Subcutaneous adipose tissue (tissue), 4 donors: Measurements from ENCODE around the gene MOB4. TPM values are rescaled to one million over a fixed set of nuclear protein-coding genes. Genes with fewer than 3 reads are reported as not detected.

Experiments used
- CTCF ChIP-seq: fragments of 450-650 bp; IDR thresholded peaks from one replicate; pipeline ENCODE4 v1.5.1; 2016; ENCODE audit warnings: low read depth, mild to moderate bottlenecking, control low read depth, antibody characterized with exemption, moderate library complexity
- small RNA-seq: library from RNA; depleted of rRNA; stranded (forward); fragments of <200 nt; gene quantifications from one replicate; pipeline ENCODE3, GENCODE V24; 2016
- total RNA-seq, 4 donors: library from RNA; depleted of rRNA; stranded (reverse); fragments of >200 nt; gene quantifications; one replicate each; pipeline ENCODE4 v1.1.0, GENCODE V29; 2016

The MOB4 gene
- total RNA-seq, 4 donors from 2014 or later: 17.0 to 44.2 (median 24.1) TPM

DNA sequence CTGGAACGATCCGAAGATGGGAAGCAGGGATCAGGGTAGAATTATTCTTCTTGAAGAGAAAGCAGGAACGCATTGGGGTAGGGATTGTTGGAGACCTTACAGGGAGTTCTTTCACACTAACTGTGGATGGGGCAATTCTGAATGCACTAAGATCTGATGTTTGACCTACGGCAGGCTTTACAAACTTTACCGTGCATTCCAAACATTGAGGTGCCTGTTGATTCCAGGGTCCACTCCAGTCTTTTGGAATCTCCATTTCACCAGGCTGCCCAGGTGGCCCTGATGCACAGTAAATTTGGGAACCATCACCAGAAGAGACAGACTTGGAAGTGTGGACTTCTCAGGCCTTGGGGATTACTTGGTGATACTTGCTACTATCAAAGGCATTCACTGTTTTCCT is 82.6 kb downstream of the MOB4 start:
- TF ChIP-seq CTCF: no peak

DNA sequence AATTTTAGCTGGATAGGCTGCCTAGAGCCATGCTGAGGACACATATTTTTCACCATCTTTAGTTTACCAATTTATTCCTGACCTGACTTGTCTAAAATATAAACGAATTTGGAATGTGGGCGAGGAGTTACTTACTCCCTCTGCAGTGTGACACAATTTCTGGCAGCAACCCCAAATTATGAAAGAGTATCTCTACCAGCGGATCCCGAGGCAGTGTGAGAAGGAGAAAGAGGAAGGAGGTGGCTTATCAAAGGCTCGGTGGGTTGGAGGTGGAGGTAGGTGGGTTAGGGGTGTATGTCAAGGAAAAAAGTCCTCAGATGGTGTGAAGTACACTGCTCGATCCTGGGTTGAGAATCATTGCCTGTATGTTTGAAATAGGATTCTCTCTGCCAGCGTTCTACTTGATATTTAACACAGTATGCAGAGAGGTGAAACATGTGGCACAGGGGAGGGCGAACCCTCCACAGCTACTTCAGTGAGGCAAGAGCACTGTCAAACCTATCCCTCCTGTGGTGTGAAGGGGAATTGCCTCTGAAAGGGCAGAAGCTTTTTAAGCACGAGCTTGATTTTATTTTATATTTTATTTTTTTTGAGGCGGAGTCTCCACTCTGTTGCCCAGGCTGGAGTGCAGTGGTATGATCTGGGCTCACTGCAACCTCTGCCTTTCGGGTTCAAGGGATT is 83.6 kb downstream of the MOB4 start:
- no peak for TF ChIP-seq CTCF

DNA sequence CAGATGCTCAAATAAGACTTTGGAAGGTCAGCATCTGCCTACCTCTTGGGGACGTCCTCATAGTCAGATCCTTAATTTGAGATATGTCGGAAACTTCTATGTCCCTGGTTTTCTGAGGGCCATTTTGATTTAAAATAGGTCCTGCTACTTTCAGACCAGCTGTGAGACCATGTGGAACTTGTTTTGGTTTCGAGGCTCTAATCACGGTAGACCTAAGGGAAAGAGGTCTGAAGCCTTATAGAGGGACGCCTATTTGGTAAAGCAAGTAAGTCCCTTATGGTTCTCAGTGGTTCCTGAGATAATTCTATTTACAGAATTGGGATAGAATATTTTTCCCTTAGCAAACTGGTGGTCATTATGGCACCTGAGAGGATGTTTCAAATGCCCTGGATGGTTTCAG is 84.4 kb downstream of the MOB4 start:
- TF ChIP-seq CTCF: no peak

DNA sequence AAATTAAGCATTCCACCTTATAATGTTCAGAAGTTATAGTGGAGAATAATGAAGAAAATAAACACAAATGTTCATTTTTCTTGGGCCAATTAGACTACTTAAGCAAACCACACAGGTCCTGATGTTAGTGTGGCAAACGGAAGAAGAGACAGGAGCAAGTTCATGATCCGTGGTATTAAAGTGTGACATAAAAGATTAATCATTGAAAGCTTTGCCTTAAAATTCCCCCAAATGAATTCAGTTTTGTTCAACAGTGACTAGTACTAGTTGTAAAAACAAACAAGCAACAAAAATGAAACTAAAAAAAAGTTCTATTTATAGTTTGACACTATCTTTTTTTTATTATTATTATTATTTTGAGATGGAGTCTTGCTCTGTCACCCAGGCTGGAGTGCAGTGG is 85.9 kb downstream of the MOB4 start:
- no peak for TF ChIP-seq CTCF

Small RNAs within 50 kb of the gene (small RNA-seq; reads per million reads assigned to genes)
- gene AC020550.1: not detected

Other genes with a start within 250 kb of the MOB4 start
- 10 to 100 TPM; 22.8 to 69.1 (median 37.5) TPM for gene ANKRD44, start 205.3 kb upstream of the MOB4 start, total RNA-seq
- gene SF3B1, start 81.0 kb upstream of the MOB4 start, total RNA-seq: 100 to 1,000 TPM; 390 to 510 (median 406) TPM
- gene COQ10B, start 62.5 kb upstream of the MOB4 start, total RNA-seq: 10 to 100 TPM; 23.4 to 38.0 (median 29.5) TPM
- 100 to 1,000 TPM; 125 to 169 (median 127) TPM for gene HSPD1, start 16.2 kb upstream of the MOB4 start, total RNA-seq
- gene HSPE1, start 15.7 kb upstream of the MOB4 start, total RNA-seq: 100 to 1,000 TPM in 1 of 4 donors, 10 to 100 TPM in 3; 36.4 to 284 (median 51.7) TPM
- gene RFTN2, start 159.5 kb downstream of the MOB4 start, total RNA-seq: 10 to 100 TPM; 12.7 to 29.6 (median 23.0) TPM
- gene MARS2, start 189.3 kb downstream of the MOB4 start, total RNA-seq: 1 to 10 TPM; 3.3 to 4.5 (median 4.1) TPM